HEK293 (cell line): ENCODE data around the gene DYRK2.

ENCODE experiments used
- CTCF ChIA-PET: fragments of 350-600 bp; formaldehyde crosslinking; extraction: SDS; loops from one replicate; lab custom pipeline; 2021; ENCODE audit warnings: antibody characterized with exemption; lab: Yijun Ruan, JAX
- POLR2A ChIA-PET: fragments of 300-600 bp; formaldehyde crosslinking; extraction: SDS; loops from one replicate; lab custom pipeline; 2020; ENCODE audit warnings: antibody characterized with exemption, inconsistent platforms; lab: Yijun Ruan, JAX
- H3K27ac ChIP-seq: fragments of 200-500 bp; sonication (Bioruptor generic); 2 replicates; pipeline ENCODE4 v1.5.1; 2014; ENCODE audit warnings: low read depth, low read length, control low read depth, inconsistent platforms; ENCODE audit errors: extremely low read depth
- H3K36me3 ChIP-seq, 2 experiments: fragments of 200-500 bp in 1 of 2; sonication (Bioruptor generic) in 1 of 2; 1 replicate in 1 of 2; 2 replicates in 1 of 2; pipeline ENCODE4 v1.5.1; 2014 to 2017; ENCODE audit warnings: inconsistent platforms in 2 of 2, low read length in 2 of 2; ENCODE audit not compliant: control insufficient read depth in 2 of 2, insufficient read depth in 1 of 2
- H3K4me1 ChIP-seq: fragments of 200-500 bp; sonication (Bioruptor generic); 2 replicates; pipeline ENCODE4 v1.5.1; 2014; ENCODE audit warnings: mild to moderate bottlenecking, low read length, inconsistent platforms; ENCODE audit not compliant: control insufficient read depth, insufficient read depth
- H3K4me3 ChIP-seq: 2 replicates; pipeline ENCODE4 v1.5.1; 2011; ENCODE audit warnings: low read depth, mild to moderate bottlenecking, control low read depth, low read length, moderate library complexity
- H3K9me3 ChIP-seq: fragments of 200-500 bp; sonication (Bioruptor generic); 2 replicates; pipeline ENCODE4 v1.5.1; 2014; ENCODE audit warnings: low read depth, low read length, inconsistent platforms; ENCODE audit not compliant: control insufficient read depth, insufficient read depth
- AEBP2 ChIP-seq: fragments of 450-650 bp; formaldehyde crosslinking; IDR thresholded peaks from 2 replicates; pipeline ENCODE4 v1.5.1; 2016; ENCODE audit warnings: missing biosample characterization, missing genetic modification characterization, borderline replicate concordance
- GLIS2 ChIP-seq: fragments of 450-650 bp; formaldehyde crosslinking; IDR thresholded peaks from 2 replicates; pipeline ENCODE4 v1.5.1; 2016; ENCODE audit warnings: missing biosample characterization, missing genetic modification characterization
- PBX3 ChIP-seq: sonication (generic); formaldehyde crosslinking; IDR thresholded peaks from 2 replicates; pipeline ENCODE4 v1.8.1; 2022; ENCODE audit warnings: mild to moderate bottlenecking, moderate library complexity, missing genetic modification reagents
- PRDM1 ChIP-seq: fragments of 450-650 bp; formaldehyde crosslinking; IDR thresholded peaks from 2 replicates; pipeline ENCODE4; 2016; ENCODE audit warnings: missing biosample characterization, missing genetic modification characterization
- YY1 ChIP-seq: fragments of 450-650 bp; formaldehyde crosslinking; IDR thresholded peaks from 2 replicates; pipeline ENCODE4 v1.5.1; 2018; ENCODE audit warnings: missing biosample characterization, missing genetic modification characterization
- ZBTB26 ChIP-seq: fragments of 450-650 bp; formaldehyde crosslinking; optimal IDR thresholded peaks from 2 replicates; pipeline ENCODE3; 2016; ENCODE audit warnings: missing biosample characterization, mild to moderate bottlenecking, missing genetic modification characterization
- ZBTB6 ChIP-seq: fragments of 450-650 bp; formaldehyde crosslinking; IDR thresholded peaks from 2 replicates; pipeline ENCODE4 v1.5.1; 2017; ENCODE audit warnings: missing biosample characterization, missing genetic modification characterization
- ZBTB8A ChIP-seq: fragments of 450-650 bp; formaldehyde crosslinking; IDR thresholded peaks from 2 replicates; pipeline ENCODE4 v1.5.1; 2016; ENCODE audit warnings: missing biosample characterization, missing genetic modification characterization
- ZNF112 ChIP-seq: fragments of 450-650 bp; formaldehyde crosslinking; IDR thresholded peaks from 2 replicates; pipeline ENCODE4 v1.5.0; 2017; ENCODE audit warnings: missing biosample characterization, missing genetic modification characterization
- ZNF175 ChIP-seq: fragments of 450-650 bp; formaldehyde crosslinking; IDR thresholded peaks from 2 replicates; pipeline ENCODE4 v1.5.1; 2016; ENCODE audit warnings: missing biosample characterization, missing genetic modification characterization
- ZNF2 ChIP-seq: fragments of 450-650 bp; formaldehyde crosslinking; IDR thresholded peaks from 2 replicates; pipeline ENCODE4 v1.5.1; 2016; ENCODE audit warnings: missing biosample characterization, missing genetic modification characterization
- ZNF266 ChIP-seq: fragments of 450-650 bp; formaldehyde crosslinking; IDR thresholded peaks from 2 replicates; pipeline ENCODE4 v1.5.1; 2016; ENCODE audit warnings: missing biosample characterization, missing genetic modification characterization, low read depth
- ZNF280D ChIP-seq: fragments of 450-650 bp; formaldehyde crosslinking; IDR thresholded peaks from 2 replicates; pipeline ENCODE4 v1.5.1; 2016; ENCODE audit warnings: missing biosample characterization, missing genetic modification characterization
- ZNF350 ChIP-seq: fragments of 450-650 bp; formaldehyde crosslinking; IDR thresholded peaks from 2 replicates; pipeline ENCODE4 v1.5.0; 2017; ENCODE audit warnings: missing biosample characterization, mild to moderate bottlenecking, missing genetic modification characterization
- ZNF366 ChIP-seq: fragments of 450-650 bp; formaldehyde crosslinking; conservative IDR thresholded peaks from 2 replicates; pipeline ENCODE4 v1.5.1; 2016; ENCODE audit warnings: missing biosample characterization, missing genetic modification characterization
- ZNF514 ChIP-seq: fragments of 450-650 bp; formaldehyde crosslinking; IDR thresholded peaks from 2 replicates; pipeline ENCODE4 v1.5.1; 2016; ENCODE audit warnings: missing biosample characterization, missing genetic modification characterization
- ZNF571 ChIP-seq: fragments of 450-650 bp; formaldehyde crosslinking; IDR thresholded peaks from 2 replicates; pipeline ENCODE4 v1.5.0; 2017; ENCODE audit warnings: missing biosample characterization, missing genetic modification characterization
- ZNF707 ChIP-seq: fragments of 450-650 bp; formaldehyde crosslinking; IDR thresholded peaks from 2 replicates; pipeline ENCODE4 v1.5.1; 2016; ENCODE audit warnings: missing biosample characterization, missing genetic modification characterization
- ZNF76 ChIP-seq: fragments of 450-650 bp; formaldehyde crosslinking; IDR thresholded peaks from 2 replicates; pipeline ENCODE4; 2016; ENCODE audit warnings: low read depth, missing biosample characterization, missing genetic modification characterization, borderline replicate concordance
- ZSCAN4 ChIP-seq: fragments of 450-650 bp; formaldehyde crosslinking; IDR thresholded peaks from 2 replicates; pipeline ENCODE4 v1.5.1; 2017; ENCODE audit warnings: missing biosample characterization, missing genetic modification characterization

The DYRK2 gene

GRCh38 chr12:67632005-67632404 is 16.5 kb upstream of the DYRK2 start (continued):
- TF ChIP-seq AEBP2 (tag by site-specific recombination), result no peak

GRCh38 chr12:67633024-67633610 is 15.4 kb upstream of the DYRK2 start:
- Histone ChIP-seq H3K4me1 (no peaks in the 10 kb centered on the region), H3K4me3 (no peak overlapping the region), H3K9me3 (no peaks in the 10 kb centered on the region), H3K27ac (no peak overlapping the region), H3K36me3 (no peaks in the 10 kb centered on the region)
- ChIA-PET CTCF (interaction anchor here (0.7 kb wide), 1 partner anchor 281 kb away, joined by 3 read pairs; no protein-coding TSS in a partner anchor), POLR2A (interaction anchor here (1.4 kb wide), 1 partner anchor 15 kb away, joined by 3 read pairs; the partner anchor contains the start of gene DYRK2)
- TF ChIP-seq ZNF571 (tag by site-specific recombination) (no peak), ZNF707 (no peak), PRDM1 (no peak), ZNF350 (tag by site-specific recombination) (no peak), YY1 (tag by site-specific recombination) (no peak), ZNF514 (tag by site-specific recombination) (no peak), ZNF366 (tag by site-specific recombination) (no peak), ZNF2 (tag by site-specific recombination) (no peak), ZBTB8A (tag by site-specific recombination) (no peak)

- Histone ChIP-seq H3K36me3 (no peaks in the 10 kb centered on the region), H3K4me1 (no peaks in the 10 kb centered on the region), H3K9me3 (no peaks in the 10 kb centered on the region), H3K27ac (no peak overlapping the region), H3K4me3 (no peak overlapping the region)
- ChIA-PET POLR2A (interaction anchor here (1.4 kb wide), 1 partner anchor 14 kb away, joined by 3 read pairs; the partner anchor contains the start of gene DYRK2), CTCF (interaction anchor here (0.7 kb wide), 1 partner anchor 281 kb away, joined by 3 read pairs; no protein-coding TSS in a partner anchor)
- TF ChIP-seq ZNF76 (tag by site-specific recombination) (no peak), ZBTB26 (tag by site-specific recombination) (no peak), ZBTB6 (tag by site-specific recombination) (no peak), YY1 (tag by site-specific recombination) (no peak), GLIS2 (tag by site-specific recombination) (no peak)
These were observed 14.8 kb upstream of the DYRK2 start for GRCh38 chr12:67633708-67634107.

GRCh38 chr12:67634303-67634761 is 14.2 kb upstream of the DYRK2 start:
- H3K27ac ChIP-seq, result no peak overlapping the region
- ChIA-PET CTCF (no interaction called here), POLR2A (no interaction called here)
- H3K9me3 ChIP-seq, result no peaks in the 10 kb centered on the region
- no peaks in the 10 kb centered on the region for H3K36me3 ChIP-seq
- H3K4me1 ChIP-seq, result no peaks in the 10 kb centered on the region
- H3K4me3 ChIP-seq, result no peak overlapping the region
- TF ChIP-seq PBX3, result no peak
- TF ChIP-seq ZNF112, result no peak
- no peak for TF ChIP-seq ZNF266 (tag by site-specific recombination)
- TF ChIP-seq ZNF175 (tag by site-specific recombination), result no peak
- no peak for TF ChIP-seq ZNF280D (tag by site-specific recombination)
- TF ChIP-seq ZSCAN4 (tag by site-specific recombination), result no peak
